Muscle of arm (tissue), 12 donors: ENCODE measurements around the gene IFRD2. TPM values are rescaled to one million over a fixed set of nuclear protein-coding genes. Genes with fewer than 3 reads are reported as not detected.
"Not testable (repeated sequence)": the region's sequence is repeated elsewhere in the genome, so short reads cannot be mapped to it uniquely, and the experiment has no call there.

ENCODE experiments used
- DNase-seq: peaks from one replicate; pipeline ENCODE4 v3.0.0-alpha.2; 2013
- polyA plus RNA-seq, 12 donors: library from polyadenylated mRNA; unstranded; fragments of 120-200 nt; gene quantifications; one replicate each; pipeline ENCODE4 v1.2.1, GENCODE V29; 2013; ENCODE audit not compliant: insufficient read length in 12 of 12

The IFRD2 gene
- polyA plus RNA-seq, 12 donors, result 33.8 to 53.7 (median 48.0) TPM; not detected in 1

DNA sequence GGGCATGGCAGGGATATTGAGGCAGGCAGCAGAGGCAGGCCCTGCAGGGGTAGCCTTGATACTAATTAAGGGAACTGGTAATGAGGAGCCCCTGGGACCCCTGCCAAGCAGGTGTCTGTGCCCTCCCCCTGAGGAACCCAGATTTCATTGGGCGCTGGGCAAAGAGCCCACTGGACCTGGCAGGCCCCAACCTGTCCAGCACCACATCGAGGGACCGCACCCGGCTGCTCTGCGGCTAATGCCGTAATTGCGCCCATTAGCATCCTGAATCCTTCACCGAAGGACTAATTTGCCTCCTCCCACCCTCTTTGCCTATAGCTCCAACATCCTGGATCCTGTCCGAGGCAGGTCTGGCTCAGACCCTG is 37.0 kb downstream of the IFRD2 start:
- DNase-seq, result no peak

GRCh38 chr3:50254577-50255250 is 37.5 kb downstream of the IFRD2 start:
- DNase-seq, result no peak

- DNase-seq, result no peak
These were observed 41.0 kb downstream of the IFRD2 start for GRCh38 chr3:50251220-50251619.

DNA sequence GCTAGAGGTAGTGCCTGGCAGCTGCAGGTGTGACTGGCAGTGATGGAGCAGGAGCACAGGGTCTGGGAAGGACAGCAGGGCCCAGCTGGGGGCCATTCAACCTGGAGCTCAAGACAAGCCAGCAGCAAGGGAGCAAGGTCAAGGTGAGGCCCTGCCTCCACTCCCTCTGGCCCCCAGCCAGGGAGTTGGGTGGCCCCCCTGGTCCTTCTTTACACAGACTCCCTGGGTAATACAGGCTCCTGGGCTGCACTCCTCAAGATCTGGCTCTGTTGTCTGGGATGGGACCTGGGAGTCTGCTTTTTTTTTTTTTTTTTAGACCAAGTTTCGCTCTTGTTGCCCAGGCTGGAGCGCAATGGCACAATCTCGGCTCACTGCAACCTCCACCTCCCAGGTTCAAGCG is 41.7 kb downstream of the IFRD2 start:
- no peak for DNase-seq

DNA sequence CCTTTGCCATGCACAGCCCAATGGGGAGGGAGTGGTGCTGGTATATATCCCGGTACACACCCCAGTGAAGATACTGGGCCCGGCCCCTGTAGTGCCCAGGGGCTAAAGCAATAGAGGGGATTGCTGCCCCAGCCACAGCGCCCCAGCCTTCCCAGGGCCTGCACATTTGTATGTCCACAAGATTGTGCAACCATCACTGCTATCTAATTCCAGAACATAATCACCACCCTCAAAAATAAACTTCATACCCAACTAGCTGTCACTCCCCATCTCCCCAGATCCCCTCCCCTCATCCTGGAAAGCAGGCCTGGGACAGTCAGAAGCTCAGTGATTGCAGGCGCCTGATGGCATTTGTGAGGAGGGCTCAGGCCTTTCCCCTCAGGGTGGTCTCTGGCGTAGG is 42.8 kb downstream of the IFRD2 start:
- DNase-seq, result no peak

GRCh38 chr3:50248387-50248786 is 43.8 kb downstream of the IFRD2 start:
- DNase-seq, result no peak

DNA sequence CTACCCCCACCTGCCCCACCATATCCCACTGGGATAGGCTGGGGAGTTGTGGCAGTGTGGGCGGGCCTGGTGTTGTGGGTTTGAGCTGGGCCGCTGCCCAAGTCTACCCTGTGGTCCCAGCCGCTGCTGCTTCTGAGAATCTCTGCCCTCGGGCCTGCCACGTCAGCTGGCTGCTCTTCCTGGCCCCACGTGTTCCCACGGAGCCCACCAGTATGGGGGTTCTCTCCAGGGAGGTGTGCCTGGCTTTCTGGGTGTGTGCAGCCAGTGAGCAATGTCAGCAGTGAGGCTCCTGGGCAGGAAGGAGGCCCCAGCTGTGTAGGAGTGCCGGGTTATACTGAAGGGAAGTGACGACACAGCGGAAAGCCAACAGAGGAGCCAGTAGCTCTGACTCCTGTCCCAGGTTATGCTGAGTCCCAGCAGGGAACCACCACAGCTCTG is 45.7 kb downstream of the IFRD2 start:
- no peak for DNase-seq

DNA sequence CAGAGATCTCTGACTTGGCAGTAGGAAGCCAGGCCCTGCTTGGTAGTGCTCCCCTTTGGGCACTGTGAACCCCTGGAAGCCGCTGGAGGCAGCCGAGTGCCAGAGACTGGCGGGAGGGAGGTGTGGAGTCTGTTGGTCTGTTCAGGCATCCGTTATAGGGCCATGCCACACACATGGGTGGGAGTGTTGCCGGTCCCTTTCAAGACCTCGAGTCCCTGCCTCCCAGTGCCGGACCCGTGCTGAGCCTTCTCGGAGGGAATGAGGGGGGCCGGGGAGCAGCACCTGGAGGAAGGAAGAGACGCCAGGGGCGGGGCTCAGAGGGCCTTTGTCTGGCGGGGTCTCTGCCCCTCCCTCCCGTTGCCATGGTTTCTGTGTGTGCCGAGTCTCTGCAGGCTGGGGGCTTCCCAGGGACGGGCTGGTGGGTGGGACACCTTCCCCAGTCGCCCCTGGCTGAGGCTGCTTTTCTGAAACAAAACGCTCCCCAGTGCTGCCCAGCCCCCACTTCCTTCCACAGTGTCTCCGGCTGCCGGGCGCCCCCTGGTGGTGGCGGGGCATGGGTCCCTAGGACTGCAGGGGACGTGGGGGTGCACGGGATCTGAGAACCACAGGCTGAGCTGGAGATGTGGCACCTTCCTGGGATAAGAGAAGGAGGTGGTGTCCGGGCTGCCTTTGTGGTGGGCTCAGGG is 46.3 kb downstream of the IFRD2 start:
- peak; percentile 88 for DNase-seq

DNA sequence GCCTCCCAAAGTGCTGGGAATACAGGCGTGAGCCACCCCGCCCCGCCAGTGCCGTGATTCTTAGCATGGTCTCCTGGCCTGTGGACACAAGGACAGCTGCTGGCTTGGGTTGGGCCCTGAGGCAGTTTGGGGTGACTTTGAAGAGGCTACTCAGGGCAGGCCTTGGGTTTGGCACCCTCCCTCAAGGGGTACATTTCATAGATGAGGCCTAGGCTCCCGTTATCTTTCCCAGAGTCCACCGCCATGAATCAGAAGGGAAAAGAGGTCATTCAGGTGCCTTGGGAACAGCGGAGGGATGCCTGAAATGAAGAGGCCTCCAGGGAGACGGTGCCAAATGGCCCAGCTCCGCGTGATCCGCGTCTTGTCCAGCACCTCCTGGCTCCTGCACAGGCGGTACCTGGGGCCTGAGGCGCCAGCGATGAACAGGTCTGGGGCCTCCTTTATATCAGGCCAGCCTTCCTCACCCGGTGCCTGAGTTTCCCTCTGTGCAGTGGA is 46.9 kb downstream of the IFRD2 start:
- no peak for DNase-seq

DNA sequence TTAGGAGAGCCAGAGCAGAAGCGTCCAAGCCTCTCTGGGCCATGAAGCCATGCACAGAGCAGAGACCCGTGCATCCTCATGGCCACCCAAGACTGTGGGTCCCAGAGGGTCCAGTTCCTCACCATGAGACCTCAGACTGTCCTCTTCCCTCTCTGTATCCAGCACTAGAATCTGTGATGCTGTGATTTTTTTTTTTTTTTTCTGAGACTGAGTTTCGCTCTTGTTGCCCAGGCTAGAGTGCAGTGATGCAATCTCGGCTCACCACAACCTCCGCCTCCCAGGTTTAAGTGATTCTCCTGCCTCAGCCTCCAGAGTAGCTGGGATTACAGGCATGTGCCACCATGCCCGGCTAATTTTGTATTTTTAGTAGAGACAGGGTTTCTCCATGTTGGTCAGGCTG is 47.4 kb downstream of the IFRD2 start:
- DNase-seq, result not testable (repeated sequence)

DNA sequence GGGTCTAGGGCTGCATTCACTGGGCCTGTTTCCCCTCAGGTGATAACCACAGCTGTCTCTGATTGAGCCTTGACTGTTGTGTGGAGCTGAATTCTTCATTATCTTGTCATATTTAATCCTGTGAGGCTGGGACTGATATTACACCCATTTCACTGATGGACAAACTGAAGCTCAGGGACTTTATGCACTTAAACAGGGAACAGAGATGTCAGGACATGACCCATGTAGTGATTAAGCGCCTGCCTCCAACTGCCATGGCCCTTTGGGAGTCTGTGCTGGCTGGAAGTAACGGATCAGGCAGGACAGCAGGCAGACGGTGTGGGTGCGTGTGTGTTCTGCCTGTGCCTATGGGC is 48.7 kb downstream of the IFRD2 start:
- no peak for DNase-seq

DNA sequence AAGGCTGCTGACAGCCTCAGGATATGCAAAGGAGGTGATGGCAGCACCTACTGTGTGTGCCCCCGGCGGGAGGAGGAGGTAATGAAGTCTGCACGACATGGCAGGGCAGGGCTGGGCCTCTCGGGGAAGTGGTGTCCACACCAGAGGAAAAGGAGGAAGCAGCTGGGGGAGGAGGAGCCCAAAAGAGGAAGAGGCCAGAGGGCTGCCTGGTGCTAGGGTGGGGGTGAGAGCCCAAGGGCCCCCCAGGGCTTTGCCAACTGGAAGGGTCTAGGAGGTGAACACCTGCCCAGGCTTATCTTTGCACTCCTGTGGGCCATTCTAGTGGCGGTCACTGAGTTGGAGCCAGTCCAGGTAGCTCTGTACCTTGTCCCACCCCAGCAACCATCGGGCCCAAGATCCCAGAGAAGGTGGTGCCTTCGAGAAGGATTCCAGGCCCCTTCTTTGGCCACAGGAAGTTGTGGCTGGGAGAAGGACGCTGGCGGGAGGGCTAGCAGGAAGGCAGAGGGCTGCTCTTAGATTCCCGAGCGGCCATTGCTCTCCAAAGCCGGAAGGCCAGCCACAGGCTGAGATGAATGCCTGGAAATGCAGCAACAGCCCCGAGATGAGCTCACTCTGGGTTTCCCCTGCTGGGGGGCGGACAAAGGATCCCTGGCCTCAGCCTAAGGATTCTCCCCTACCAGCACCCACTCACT is 49.2 kb downstream of the IFRD2 start:
- DNase-seq, result no peak

DNA sequence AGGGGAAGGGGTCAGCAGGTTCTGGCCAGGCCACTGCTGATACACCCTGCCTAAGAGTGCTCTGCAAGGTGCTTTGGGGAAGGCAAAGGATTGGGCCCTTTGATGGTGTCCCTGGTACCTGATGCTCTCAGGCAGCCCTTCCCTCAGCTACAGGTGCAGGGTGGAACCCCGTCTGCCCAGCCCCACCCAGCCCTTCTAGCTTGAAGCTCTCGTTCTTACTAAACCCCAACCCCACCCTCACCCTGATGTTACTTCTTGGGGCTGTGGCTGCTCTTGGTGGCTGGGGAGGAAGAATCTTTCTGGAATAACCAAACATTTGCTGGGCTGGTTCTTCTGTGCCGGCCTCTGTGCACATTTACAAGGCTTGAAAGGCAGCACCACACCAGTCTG is 49.9 kb downstream of the IFRD2 start:
- DNase-seq, result no peak

DNA sequence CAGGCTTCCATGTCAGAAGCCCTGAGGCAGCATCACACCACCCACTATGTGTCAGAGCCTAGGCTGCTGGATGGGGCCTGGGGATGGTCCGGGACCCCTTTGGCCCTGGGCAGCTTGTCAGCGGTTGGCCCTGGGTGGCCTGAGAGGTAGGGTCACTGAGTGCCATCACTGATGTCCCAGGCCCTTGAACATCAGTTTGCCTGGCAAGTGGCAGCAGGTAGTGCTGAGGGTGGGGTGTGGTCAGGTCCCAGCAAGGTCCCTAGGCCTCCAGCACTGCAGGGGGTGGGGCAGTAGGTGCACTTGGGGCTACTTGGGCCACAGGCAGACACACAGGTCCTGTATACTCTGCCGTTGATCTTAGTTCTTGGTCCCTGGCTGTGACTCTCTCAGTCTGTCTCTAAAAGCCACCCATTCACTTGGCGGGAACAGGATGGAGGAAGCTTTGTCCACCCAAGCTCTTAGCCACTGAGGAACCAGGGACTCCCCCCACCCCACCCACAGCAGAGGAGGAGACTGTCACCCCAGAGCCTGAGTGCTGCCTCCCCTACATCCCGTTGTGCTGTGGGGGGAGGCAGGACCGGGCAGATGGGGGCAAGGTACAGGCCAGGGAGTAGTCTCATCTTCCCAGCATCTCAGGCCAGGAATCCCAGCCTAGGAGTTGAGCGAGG is 50.4 kb downstream of the IFRD2 start:
- no peak for DNase-seq

GRCh38 chr3:50241163-50241562 is 51.1 kb downstream of the IFRD2 start:
- DNase-seq, result no peak

GRCh38 chr3:50239649-50240048 is 52.6 kb downstream of the IFRD2 start:
- DNase-seq, result no peak

- no peak for DNase-seq
These were observed 53.6 kb downstream of the IFRD2 start for GRCh38 chr3:50238549-50239026.

- DNase-seq, result no peak
These were observed 54.3 kb downstream of the IFRD2 start for GRCh38 chr3:50237754-50238548.
